Measurements from ENCODE around the gene OAT. TPM values are rescaled to one million over a fixed set of nuclear protein-coding genes. Genes with fewer than 3 reads are reported as not detected.

Gene OAT
- total and polyA plus RNA-seq, 10 of the 15 experiments (the other 5 are each of a cell fraction or from before 2014, with no cell fraction given): 1.2 to 9.8 (median 1.6) TPM

- TF ChIP-seq ZBTB4 (CRISPR knock-in tag; IDR thresholded peaks at IDR 0.05): no peak
- no peak for TF ChIP-seq PKNOX1 (IDR thresholded peaks at IDR 0.05)
- no peak for TF ChIP-seq E4F1 (IDR thresholded peaks at IDR 0.05; ENCODE audit: borderline replicate concordance, partially characterized antibody)
These were observed 34.0 kb downstream of the OAT start (continued) for GRCh38 chr10:124384591-124385190.

Data from GM12878 (cell line).